Skeletal muscle tissue (tissue), 4 donors: ENCODE measurements around the gene LARGE1. TPM values are rescaled to one million over a fixed set of nuclear protein-coding genes. Genes with fewer than 3 reads are reported as not detected.

Experiments
- H3K27ac ChIP-seq: one replicate; pipeline ENCODE4 v1.7.0; 2013; ENCODE audit warnings: mild to moderate bottlenecking, low read depth, low read length, inconsistent platforms
- H3K27me3 ChIP-seq, 3 donors: one replicate each; pipeline ENCODE4 v1.7.0; 2013; ENCODE audit warnings: low read length in 3 of 3; ENCODE audit not compliant: control insufficient read depth in 3 of 3, insufficient read depth in 3 of 3
- H3K36me3 ChIP-seq, 3 donors: one replicate each; pipeline ENCODE4 v1.7.0; 2013; ENCODE audit warnings: low read length in 3 of 3; ENCODE audit not compliant: control insufficient read depth in 3 of 3, insufficient read depth in 3 of 3
- H3K4me1 ChIP-seq, 3 donors: one replicate each; pipeline ENCODE4 v1.7.0; 2013; ENCODE audit warnings: low read length in 3 of 3, mild to moderate bottlenecking in 3 of 3; ENCODE audit not compliant: control insufficient read depth in 3 of 3, insufficient read depth in 3 of 3
- H3K4me3 ChIP-seq, 3 donors: one replicate each; pipeline ENCODE4 v1.7.0; 2013; ENCODE audit warnings: low read length in 3 of 3
- H3K9ac ChIP-seq, 3 donors: one replicate each; pipeline ENCODE4 v1.7.0; 2013; ENCODE audit warnings: low read length in 3 of 3, mild to moderate bottlenecking in 3 of 3, moderate library complexity in 2 of 3, low read depth in 1 of 3
- H3K9me3 ChIP-seq, 3 donors: one replicate each; pipeline ENCODE4 v1.7.0; 2013; ENCODE audit warnings: low read length in 3 of 3; ENCODE audit not compliant: control insufficient read depth in 3 of 3
- total RNA-seq: library from RNA; depleted of rRNA; stranded (reverse); fragments of >200 nt; gene quantifications from one replicate; pipeline ENCODE4 v1.2.3, GENCODE V29; 2014
- donor health status: Osteomylitis.

Gene LARGE1
- total RNA-seq, 1 donor from 2014 or later: 12.5 TPM

DNA sequence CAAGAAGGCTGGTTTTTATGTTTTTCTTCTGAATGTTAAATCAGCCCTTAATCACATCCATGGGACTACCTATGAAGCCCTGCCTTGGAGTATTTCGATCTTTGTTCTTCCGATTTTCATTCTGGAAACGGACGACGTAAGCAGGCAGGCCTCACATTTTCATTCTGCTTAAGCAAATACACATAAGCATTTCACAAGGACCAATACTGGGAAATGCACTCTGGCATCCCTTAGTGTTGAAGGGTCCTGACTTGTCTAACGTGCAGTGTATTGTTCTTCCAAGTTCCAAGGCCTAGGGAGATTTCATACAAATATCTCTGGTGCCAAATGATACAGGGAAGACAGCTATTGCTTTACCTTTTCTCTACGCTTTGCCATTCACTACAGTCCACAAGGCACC, 143.8 kb downstream of the LARGE1 start:
- H3K27ac ChIP-seq: no peak overlapping the region
- H3K9ac ChIP-seq: no peak overlapping the region
- no peaks in the 10 kb centered on the region for H3K36me3 ChIP-seq
- H3K4me3 ChIP-seq: no peak overlapping the region
- no peaks in the 10 kb centered on the region for H3K27me3 ChIP-seq
- H3K9me3 ChIP-seq: no peaks in the 10 kb centered on the region
- H3K4me1 ChIP-seq: peaks cover 3 to 15% (median 8%) of the 10 kb centered on the region in 3 donors

DNA sequence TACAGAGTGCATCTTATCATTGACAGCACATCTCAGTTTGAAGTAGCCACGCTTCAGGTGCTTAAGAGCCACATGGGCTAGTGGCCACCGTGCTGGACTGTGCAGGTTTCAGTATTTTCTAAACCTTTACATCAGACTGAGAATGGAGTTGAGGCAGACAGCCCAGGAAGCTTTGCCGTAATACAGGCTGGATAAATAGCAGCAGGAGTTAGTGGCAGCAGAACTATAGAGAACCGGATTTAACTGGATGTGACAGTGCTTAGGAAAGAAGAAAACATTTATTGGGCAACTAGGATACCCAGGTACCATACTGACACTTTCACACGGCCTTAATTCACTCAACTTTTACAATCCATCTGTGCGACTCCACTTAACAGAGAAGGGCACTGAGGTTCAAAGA, 145.5 kb downstream of the LARGE1 start:
- Histone ChIP-seq H3K27ac (no peak overlapping the region), H3K36me3 (no peaks in the 10 kb centered on the region), H3K4me3 (no peak overlapping the region), H3K4me1 (peaks cover 3 to 8% (median 5%) of the 10 kb centered on the region in 3 donors), H3K9me3 (no peaks in the 10 kb centered on the region), H3K9ac (no peak overlapping the region), H3K27me3 (no peaks in the 10 kb centered on the region)

DNA sequence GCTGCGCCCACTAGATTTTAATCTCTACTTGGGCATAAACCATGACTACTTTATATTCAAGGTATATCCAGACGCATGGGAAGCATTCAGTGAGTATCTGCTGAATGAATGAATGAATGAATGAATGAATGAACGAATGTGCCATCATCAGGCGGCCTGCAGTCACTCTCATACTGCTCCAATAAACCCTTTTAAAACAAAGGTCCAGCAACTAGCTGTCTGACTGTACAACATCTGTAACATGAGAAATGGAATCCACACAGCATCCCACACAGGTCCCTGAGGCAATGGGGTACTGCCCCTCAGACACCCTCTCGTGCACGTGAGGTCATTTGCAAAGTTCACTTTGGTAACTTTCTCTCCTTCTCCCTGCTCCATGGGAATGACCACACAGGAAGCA, 147.5 kb downstream of the LARGE1 start:
- Histone ChIP-seq H3K4me3 (no peak overlapping the region), H3K9ac (no peak overlapping the region), H3K27me3 (no peaks in the 10 kb centered on the region), H3K27ac (no peak overlapping the region), H3K36me3 (no peaks in the 10 kb centered on the region), H3K9me3 (no peaks in the 10 kb centered on the region), H3K4me1 (peaks cover 3 to 8% (median 5%) of the 10 kb centered on the region in 3 donors)

DNA sequence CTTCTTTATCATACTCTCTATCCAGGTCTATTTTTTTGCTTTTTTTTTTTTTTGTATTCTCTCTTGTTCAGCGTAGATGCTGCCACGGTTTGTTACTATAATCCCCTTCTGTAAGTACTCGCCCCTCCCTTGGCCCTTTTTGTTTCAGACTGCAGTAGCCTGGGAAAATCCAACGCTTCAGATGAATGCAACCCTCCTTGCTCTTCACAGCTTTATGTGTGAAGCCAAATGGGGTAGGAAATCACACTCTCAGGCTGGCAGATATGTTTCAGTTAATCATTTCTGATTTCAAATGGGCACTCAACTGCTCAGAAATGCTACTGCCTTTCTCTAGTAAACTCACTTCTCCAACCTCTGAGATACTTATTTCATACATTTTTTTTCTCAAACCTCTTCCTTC, 149.1 kb downstream of the LARGE1 start:
- no peak overlapping the region for H3K9ac ChIP-seq
- H3K27me3 ChIP-seq: no peaks in the 10 kb centered on the region
- peaks cover 3 to 4% (median 3%) of the 10 kb centered on the region in 3 donors for H3K4me1 ChIP-seq
- H3K4me3 ChIP-seq: no peak overlapping the region
- no peaks in the 10 kb centered on the region for H3K9me3 ChIP-seq
- no peaks in the 10 kb centered on the region for H3K36me3 ChIP-seq
- no peak overlapping the region for H3K27ac ChIP-seq

DNA sequence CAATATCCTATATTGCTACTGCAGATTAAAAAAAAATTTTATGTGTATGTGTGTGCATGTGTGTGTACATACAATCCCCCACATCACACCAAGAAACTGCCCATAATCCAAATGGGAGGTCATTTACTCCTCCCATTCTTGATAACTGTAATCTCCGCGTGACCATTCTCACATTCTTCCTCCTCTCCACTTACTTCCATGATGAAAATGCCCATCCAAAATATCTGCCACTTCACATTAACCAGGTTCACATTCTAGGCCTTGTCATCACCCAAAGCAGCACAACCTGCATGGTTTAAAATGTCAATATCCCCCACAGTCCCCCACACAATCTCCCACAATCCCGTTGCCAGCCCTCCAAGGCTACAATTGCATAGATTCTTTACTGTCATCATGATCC, 149.6 kb downstream of the LARGE1 start:
- Histone ChIP-seq H3K4me3 (no peak overlapping the region), H3K9me3 (no peaks in the 10 kb centered on the region), H3K27ac (no peak overlapping the region), H3K27me3 (no peaks in the 10 kb centered on the region), H3K36me3 (no peaks in the 10 kb centered on the region), H3K9ac (no peak overlapping the region), H3K4me1 (peaks cover 3 to 4% (median 3%) of the 10 kb centered on the region in 3 donors)

DNA sequence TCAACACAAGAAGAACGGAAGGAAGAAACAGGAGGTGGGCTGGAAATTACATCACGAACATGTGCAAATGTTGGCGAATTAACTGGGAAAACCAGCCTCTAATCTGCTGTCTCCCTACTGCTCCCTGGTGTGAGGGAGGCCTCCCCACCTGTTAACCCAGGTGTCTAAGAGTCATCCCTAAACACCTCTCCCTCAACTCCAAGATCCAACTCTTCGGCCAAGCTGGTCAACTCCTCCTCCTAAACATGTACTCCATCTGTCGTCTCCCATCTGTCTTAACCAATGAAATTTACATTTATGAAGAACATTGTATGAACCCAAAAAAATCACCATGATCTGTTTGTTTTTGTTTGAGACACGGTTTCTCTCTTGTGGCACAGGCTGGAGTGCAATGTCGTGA, 154.2 kb downstream of the LARGE1 start:
- H3K36me3 ChIP-seq: no peaks in the 10 kb centered on the region
- H3K9ac ChIP-seq: no peak overlapping the region
- no peak overlapping the region for H3K4me3 ChIP-seq
- H3K27me3 ChIP-seq: no peaks in the 10 kb centered on the region
- H3K4me1 ChIP-seq: no peaks in the 10 kb centered on the region
- H3K9me3 ChIP-seq: no peaks in the 10 kb centered on the region
- H3K27ac ChIP-seq: no peak overlapping the region

DNA sequence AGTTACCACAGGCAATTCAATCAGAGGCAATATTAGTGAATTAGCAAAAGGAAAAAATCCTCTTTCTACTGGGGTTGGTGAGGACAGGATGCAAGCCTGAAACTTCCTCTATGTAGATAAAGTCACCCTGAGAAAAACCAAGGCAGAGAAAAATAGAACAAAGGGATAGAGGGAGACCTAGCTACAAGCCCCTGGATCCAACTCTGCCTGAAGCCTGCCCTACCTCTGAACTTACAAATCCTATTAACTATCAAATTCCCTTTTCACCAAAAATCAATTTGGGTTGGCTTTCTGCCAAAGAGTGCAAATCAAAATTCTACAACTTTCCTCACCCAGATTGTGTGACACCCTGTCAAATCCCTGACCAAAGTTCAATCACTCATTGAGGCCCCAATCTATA, 161.3 kb downstream of the LARGE1 start:
- Histone ChIP-seq H3K9ac (no peak overlapping the region), H3K36me3 (no peaks in the 10 kb centered on the region), H3K9me3 (no peaks in the 10 kb centered on the region), H3K4me3 (no peak overlapping the region), H3K27me3 (no peaks in the 10 kb centered on the region), H3K4me1 (peaks cover 5 to 13% (median 12%) of the 10 kb centered on the region in 3 donors), H3K27ac (no peak overlapping the region)

DNA sequence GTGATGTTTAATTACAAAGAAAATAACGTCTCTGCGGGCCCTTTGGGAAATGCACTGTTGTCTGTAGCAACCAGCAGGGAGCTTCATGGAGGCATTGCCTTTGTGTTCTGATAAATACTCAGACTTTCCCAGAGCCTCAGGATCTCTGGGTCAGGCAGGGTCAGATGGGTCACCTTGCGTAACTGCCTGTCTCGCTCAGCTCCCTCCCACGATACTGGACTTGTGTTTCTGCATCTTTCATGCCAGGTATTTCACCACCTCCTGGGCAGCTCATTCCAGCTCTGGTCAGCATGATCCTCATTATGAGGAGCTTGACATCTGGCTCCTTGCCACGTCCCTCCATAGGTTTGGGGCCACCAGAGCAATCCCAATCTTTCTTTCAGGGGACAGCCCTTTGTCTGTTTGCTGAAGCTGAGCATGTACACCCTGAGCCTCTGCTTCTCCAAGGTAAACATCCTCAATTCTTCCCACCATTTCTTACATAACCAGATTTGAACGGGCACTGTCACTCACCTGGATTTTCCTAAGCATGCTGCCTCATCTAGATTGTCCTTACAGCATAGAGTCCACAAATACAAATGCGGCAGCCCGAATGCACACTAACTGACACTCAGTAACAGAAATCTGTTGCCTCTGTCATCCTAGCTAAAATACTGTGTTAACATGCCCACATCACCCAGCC, 162.3 kb downstream of the LARGE1 start:
- H3K4me1 ChIP-seq: peaks cover 5 to 13% (median 12%) of the 10 kb centered on the region in 3 donors
- no peaks in the 10 kb centered on the region for H3K27me3 ChIP-seq
- H3K4me3 ChIP-seq: no peak overlapping the region
- no peaks in the 10 kb centered on the region for H3K36me3 ChIP-seq
- no peak overlapping the region for H3K9ac ChIP-seq
- no peaks in the 10 kb centered on the region for H3K9me3 ChIP-seq
- H3K27ac ChIP-seq: no peak overlapping the region

DNA sequence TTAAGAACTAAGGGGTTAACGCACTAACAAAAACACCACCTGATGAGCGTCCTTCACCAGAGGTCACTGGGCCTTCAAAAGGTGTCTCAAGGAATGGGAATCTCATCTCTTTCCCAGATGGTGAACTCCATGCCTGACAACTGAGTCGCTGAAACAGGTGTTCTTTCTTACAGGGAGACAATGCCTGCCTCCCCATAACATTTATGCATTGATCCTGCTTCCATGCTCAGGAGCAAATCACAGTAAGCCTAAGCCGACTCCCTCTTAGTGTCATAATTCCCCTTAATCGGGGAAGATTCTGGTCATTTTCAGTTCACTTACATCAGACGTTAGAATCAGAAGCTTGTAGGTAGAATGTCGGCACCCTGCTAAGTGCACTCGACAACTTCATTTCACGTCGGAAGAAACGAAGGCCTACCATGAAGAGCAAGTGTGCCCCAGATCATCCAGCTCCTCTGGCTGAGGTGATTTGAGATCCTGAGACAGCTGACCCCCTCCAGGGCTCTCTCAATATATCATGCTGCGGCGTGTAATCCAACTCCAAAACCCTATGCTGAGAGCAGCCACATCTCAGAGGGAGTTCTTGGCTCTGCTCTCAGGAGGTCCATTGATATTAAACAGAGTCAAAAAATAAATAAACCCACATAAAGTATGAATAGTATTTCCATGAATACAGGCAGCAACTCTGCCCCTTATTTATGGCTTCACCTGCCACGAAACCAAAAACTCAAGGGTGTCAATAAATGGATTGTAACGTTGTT, 163.1 kb downstream of the LARGE1 start:
- peak overlapping the region; percentile 19 for H3K27ac ChIP-seq
- no peaks in the 10 kb centered on the region for H3K9me3 ChIP-seq
- H3K4me1 ChIP-seq: peaks cover 5 to 13% (median 12%) of the 10 kb centered on the region in 3 donors
- no peaks in the 10 kb centered on the region for H3K36me3 ChIP-seq
- no peak overlapping the region for H3K4me3 ChIP-seq
- no peaks in the 10 kb centered on the region for H3K27me3 ChIP-seq
- H3K9ac ChIP-seq: no peak overlapping the region

DNA sequence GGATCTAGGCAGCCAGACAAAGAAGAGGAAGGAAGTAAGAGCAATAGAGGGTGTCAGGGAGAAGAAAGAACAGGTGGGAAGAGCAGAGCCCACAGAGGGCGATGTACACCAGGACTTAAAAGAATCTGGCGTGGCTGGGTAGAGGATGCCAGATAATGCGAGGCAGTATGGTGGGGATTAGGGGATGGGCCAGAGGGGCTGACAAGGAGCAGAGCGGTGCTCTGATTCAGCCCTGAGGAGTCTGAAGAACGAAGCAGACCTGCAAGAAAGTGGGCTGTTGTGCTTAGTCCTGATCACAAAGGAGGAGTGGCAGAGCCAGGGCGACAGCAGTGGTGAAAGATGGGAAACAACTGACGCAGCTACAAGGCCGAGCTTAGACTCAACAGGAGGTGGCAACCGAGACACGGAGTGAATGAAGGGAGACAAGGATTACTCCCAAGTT, 163.7 kb downstream of the LARGE1 start:
- H3K27ac ChIP-seq: no peak overlapping the region
- H3K27me3 ChIP-seq: no peaks in the 10 kb centered on the region
- H3K9ac ChIP-seq: no peak overlapping the region
- H3K9me3 ChIP-seq: no peaks in the 10 kb centered on the region
- no peaks in the 10 kb centered on the region for H3K36me3 ChIP-seq
- peaks cover 5 to 13% (median 12%) of the 10 kb centered on the region in 3 donors for H3K4me1 ChIP-seq
- H3K4me3 ChIP-seq: no peak overlapping the region
